Astrocyte (in vitro differentiated cells and primary cell): Measurements from ENCODE around the gene ST6GALNAC2. TPM values are rescaled to one million over a fixed set of nuclear protein-coding genes. Genes with fewer than 3 reads are reported as not detected.

Experiments
- DNase-seq: peaks from one replicate; pipeline ENCODE4 v3.0.0-alpha.2; 2010; ENCODE audit warnings: low read depth
- FAIRE-seq: peaks from 2 replicates; lab custom pipeline; 2011; peaks lifted over from hg19 to GRCh38; lab: Jason Lieb, UNC
- H2AFZ ChIP-seq: 2 replicates; pipeline ENCODE4 v1.6.0; 2012; ENCODE audit warnings: low read depth, low read length, inconsistent platforms
- H3K27ac ChIP-seq: 2 replicates; pipeline ENCODE4 v1.5.1; 2011; ENCODE audit warnings: low read depth, low read length, inconsistent platforms
- H3K27me3 ChIP-seq: 2 replicates; pipeline ENCODE4 v1.6.0; 2011; ENCODE audit warnings: low read length, inconsistent platforms; ENCODE audit not compliant: insufficient read depth
- H3K36me3 ChIP-seq: 2 replicates; pipeline ENCODE4 v1.5.1; 2011; ENCODE audit warnings: low read length, inconsistent platforms; ENCODE audit not compliant: insufficient read depth
- H3K4me1 ChIP-seq: 2 replicates; pipeline ENCODE4 v1.5.1; 2011; ENCODE audit warnings: low read length, inconsistent platforms; ENCODE audit not compliant: insufficient read depth
- H3K4me2 ChIP-seq: 2 replicates; pipeline ENCODE4 v1.6.0; 2012; ENCODE audit warnings: low read length, inconsistent platforms
- H3K4me3 ChIP-seq: 2 replicates; pipeline ENCODE4 v1.5.1; 2011; ENCODE audit warnings: low read depth, mild to moderate bottlenecking, low read length, inconsistent platforms; ENCODE audit not compliant: insufficient read depth
- H3K79me2 ChIP-seq: 2 replicates; pipeline ENCODE4 v1.6.0; 2012; ENCODE audit warnings: mild to moderate bottlenecking, low read length, inconsistent platforms; ENCODE audit not compliant: insufficient read depth
- H3K9ac ChIP-seq: 2 replicates; pipeline ENCODE4 v1.6.0; 2012; ENCODE audit warnings: mild to moderate bottlenecking, low read length, inconsistent platforms
- H3K9me3 ChIP-seq: 2 replicates; pipeline ENCODE4 v1.5.1; 2012; ENCODE audit warnings: low read depth, mild to moderate bottlenecking, low read length, inconsistent platforms; ENCODE audit not compliant: insufficient read depth
- H4K20me1 ChIP-seq: 2 replicates; pipeline ENCODE4 v1.6.0; 2012; ENCODE audit warnings: low read length, inconsistent platforms; ENCODE audit not compliant: insufficient read depth
- H3K27ac Mint-ChIP-seq: one replicate; pipeline ENCODE4 v1.8.0; 2021; ENCODE audit warnings: mild to moderate bottlenecking, mixed read lengths; ENCODE audit not compliant: unreplicated experiment
- H3K27me3 Mint-ChIP-seq: one replicate; pipeline ENCODE4 v1.8.0; 2021; ENCODE audit warnings: low read depth, mixed read lengths; ENCODE audit not compliant: unreplicated experiment
- H3K36me3 Mint-ChIP-seq: one replicate; pipeline ENCODE4 v1.8.0; 2021; ENCODE audit warnings: low read depth, mixed read lengths; ENCODE audit not compliant: unreplicated experiment
- H3K4me1 Mint-ChIP-seq: one replicate; pipeline ENCODE4 v1.8.0; 2021; ENCODE audit warnings: low read depth, mixed read lengths; ENCODE audit not compliant: unreplicated experiment
- H3K4me3 Mint-ChIP-seq: one replicate; pipeline ENCODE4 v1.8.0; 2021; ENCODE audit warnings: mild to moderate bottlenecking, moderate library complexity, mixed read lengths; ENCODE audit not compliant: unreplicated experiment
- H3K9me3 Mint-ChIP-seq: one replicate; pipeline ENCODE4 v1.8.0; 2021; ENCODE audit warnings: mild to moderate bottlenecking, mixed read lengths; ENCODE audit not compliant: unreplicated experiment
- EZH2 ChIP-seq: IDR thresholded peaks from 2 replicates; pipeline ENCODE4 v1.6.1; 2012; ENCODE audit warnings: mild to moderate bottlenecking, low read length, inconsistent platforms; ENCODE audit not compliant: insufficient read depth
- total RNA-seq: library from RNA; stranded (reverse); gene quantifications from 2 replicates; pipeline ENCODE4 v1.2.1, GENCODE V29; 2021
- TF ChIP-seq, protein P1 (sequence below): IDR thresholded peaks from 2 replicates; pipeline ENCODE4 v1.5.1; 2011; ENCODE audit warnings: low read depth, mild to moderate bottlenecking, inconsistent platforms, low read length, moderate library complexity; ENCODE audit not compliant: insufficient read depth

Gene ST6GALNAC2
- total RNA-seq, 1 donor from 2014 or later: 0.79 TPM

DNA sequence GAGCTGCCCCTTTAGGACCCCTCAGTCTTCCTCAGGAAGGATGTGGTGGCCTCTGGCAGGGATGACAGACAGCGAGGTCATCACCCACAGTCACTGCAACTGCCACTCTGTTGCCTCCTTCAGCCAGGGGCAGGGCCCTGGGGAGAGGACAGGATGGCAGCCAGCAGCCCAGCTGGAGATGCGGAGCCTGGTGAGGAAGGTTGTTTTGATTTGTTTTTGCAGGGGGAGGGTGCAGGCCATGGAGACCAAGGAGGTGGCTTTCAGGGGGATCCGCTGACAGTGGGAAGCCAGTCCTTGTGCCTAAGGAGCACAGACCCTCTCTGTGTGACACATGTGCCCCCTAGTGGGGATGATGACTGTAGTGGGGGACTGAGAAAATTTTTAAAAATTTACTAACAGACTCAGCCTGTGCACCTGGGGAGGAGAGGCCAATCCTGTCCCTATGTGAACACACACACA, 38.4 kb downstream of the ST6GALNAC2 start:
- Mint-ChIP-seq H3K27ac (no peak overlapping the region), H3K27me3 (peaks cover 21% of the 10 kb centered on the region), H3K4me3 (no peak overlapping the region), H3K9me3 (no peaks in the 10 kb centered on the region), H3K36me3 (peaks cover 2% of the 10 kb centered on the region), H3K4me1 (peaks cover 33% of the 10 kb centered on the region)
- H3K27ac ChIP-seq: peak overlapping the region; percentile 81
- FAIRE-seq (no peak), DNase-seq (no peak)
- H3K4me1 ChIP-seq: peaks cover 40% of the 10 kb centered on the region
- H3K36me3 ChIP-seq: no peaks in the 10 kb centered on the region
- H3K27me3 ChIP-seq: peaks cover 7% of the 10 kb centered on the region
- TF ChIP-seq, protein P1, sequence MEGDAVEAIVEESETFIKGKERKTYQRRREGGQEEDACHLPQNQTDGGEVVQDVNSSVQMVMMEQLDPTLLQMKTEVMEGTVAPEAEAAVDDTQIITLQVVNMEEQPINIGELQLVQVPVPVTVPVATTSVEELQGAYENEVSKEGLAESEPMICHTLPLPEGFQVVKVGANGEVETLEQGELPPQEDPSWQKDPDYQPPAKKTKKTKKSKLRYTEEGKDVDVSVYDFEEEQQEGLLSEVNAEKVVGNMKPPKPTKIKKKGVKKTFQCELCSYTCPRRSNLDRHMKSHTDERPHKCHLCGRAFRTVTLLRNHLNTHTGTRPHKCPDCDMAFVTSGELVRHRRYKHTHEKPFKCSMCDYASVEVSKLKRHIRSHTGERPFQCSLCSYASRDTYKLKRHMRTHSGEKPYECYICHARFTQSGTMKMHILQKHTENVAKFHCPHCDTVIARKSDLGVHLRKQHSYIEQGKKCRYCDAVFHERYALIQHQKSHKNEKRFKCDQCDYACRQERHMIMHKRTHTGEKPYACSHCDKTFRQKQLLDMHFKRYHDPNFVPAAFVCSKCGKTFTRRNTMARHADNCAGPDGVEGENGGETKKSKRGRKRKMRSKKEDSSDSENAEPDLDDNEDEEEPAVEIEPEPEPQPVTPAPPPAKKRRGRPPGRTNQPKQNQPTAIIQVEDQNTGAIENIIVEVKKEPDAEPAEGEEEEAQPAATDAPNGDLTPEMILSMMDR: peak; percentile 57
- TF ChIP-seq EZH2: no peak
- no peak overlapping the region for H3K4me3 ChIP-seq
- no peaks in the 10 kb centered on the region for H3K79me2 ChIP-seq
- no peak overlapping the region for H2AFZ ChIP-seq
- peak overlapping the region; percentile 76 for H3K4me2 ChIP-seq
- no peaks in the 10 kb centered on the region for H3K9me3 ChIP-seq
- H4K20me1 ChIP-seq: no peaks in the 10 kb centered on the region
- H3K9ac ChIP-seq: peak overlapping the region; percentile 72

DNA sequence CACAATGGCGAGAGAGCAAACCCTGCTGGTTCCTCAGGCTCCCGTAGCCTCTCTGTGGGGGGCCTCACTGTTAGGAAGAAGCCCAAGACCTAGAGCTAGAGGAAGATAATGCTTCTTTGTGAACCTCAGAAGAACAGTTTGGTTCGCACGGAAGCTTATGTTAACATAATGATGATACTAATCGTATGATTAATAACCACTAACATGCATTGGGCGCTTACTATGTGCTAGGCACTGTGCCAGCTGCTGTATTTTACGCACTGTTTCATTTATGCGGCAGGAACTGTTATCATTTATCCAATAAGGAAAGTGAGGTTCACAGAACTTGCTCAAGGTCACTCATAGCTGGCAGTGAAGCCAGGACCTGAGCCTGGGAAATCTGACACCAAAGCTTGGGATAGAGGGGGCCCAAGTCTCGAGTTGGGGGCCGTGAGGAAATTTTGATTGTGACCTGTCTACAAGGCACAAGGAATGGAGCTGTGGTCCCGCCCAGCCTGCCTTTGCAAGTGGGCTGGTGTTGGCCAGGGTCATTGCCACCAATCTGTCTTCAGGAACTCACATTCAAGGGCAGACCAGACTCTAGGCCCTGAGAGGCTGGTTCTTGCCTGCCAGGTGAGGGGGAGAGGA, 39.0 kb downstream of the ST6GALNAC2 start:
- no peaks in the 10 kb centered on the region for H3K9me3 Mint-ChIP-seq
- H3K4me1 Mint-ChIP-seq: peaks cover 30% of the 10 kb centered on the region
- peaks cover 7% of the 10 kb centered on the region for H3K27me3 ChIP-seq
- peak overlapping the region; percentile 72 for H3K9ac ChIP-seq
- H3K4me3 Mint-ChIP-seq: no peak overlapping the region
- no peaks in the 10 kb centered on the region for H3K79me2 ChIP-seq
- peak overlapping the region; percentile 81 for H3K27ac ChIP-seq
- peaks cover 40% of the 10 kb centered on the region for H3K4me1 ChIP-seq
- H3K9me3 ChIP-seq: no peaks in the 10 kb centered on the region
- no peaks in the 10 kb centered on the region for H3K36me3 ChIP-seq
- TF ChIP-seq EZH2: no peak
- TF ChIP-seq, protein P1: no peak
- peak overlapping the region; percentile 66 for H3K27ac Mint-ChIP-seq
- H3K4me3 ChIP-seq: no peak overlapping the region
- peaks cover 2% of the 10 kb centered on the region for H3K36me3 Mint-ChIP-seq
- peaks cover 23% of the 10 kb centered on the region for H3K27me3 Mint-ChIP-seq
- no peaks in the 10 kb centered on the region for H4K20me1 ChIP-seq
- peak; percentile 96 for DNase-seq
- H3K4me2 ChIP-seq: peak overlapping the region; percentile 76
- FAIRE-seq: no peak
- H2AFZ ChIP-seq: no peak overlapping the region

DNA sequence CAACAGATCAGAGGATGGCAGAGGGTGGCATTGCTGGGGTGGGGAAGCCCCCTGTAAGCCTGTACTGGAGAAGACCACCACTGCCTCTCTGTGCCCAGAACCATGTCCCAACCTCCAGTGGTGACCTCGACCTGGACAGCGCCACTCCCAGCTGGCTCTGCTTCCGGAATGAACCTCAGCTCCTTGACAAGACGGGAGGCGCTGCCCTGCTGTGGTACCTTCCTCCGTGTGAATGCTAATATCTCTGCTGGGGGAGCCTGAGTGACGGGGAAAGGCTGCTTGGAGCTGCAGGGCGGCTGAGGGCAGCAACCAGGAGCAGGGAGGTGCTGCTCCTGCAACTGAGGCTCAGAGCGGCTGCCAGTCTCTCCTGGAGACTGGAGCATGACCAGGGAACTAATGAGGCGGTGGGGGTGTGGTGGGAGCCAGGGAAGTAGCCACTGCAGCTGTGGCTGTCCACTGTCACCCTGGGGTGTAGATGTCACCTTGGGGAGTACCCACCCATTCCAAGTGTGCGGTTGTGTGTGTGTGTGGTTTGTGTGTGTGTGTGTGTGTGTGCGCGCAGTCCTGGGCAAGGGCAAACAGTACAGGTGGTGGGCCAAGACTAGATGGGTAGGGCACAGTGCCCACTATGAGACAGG, 39.6 kb downstream of the ST6GALNAC2 start:
- Histone ChIP-seq H3K4me3 (peak overlapping the region; percentile 4), H3K9ac (peak overlapping the region; percentile 61), H3K36me3 (no peaks in the 10 kb centered on the region), H3K27me3 (peaks cover 7% of the 10 kb centered on the region), H4K20me1 (no peaks in the 10 kb centered on the region), H2AFZ (no peak overlapping the region), H3K4me2 (peak overlapping the region; percentile 76), H3K4me1 (peaks cover 42% of the 10 kb centered on the region), H3K79me2 (no peaks in the 10 kb centered on the region), H3K9me3 (no peaks in the 10 kb centered on the region), H3K27ac (peak overlapping the region; percentile 55)
- H3K27ac Mint-ChIP-seq: peak overlapping the region; percentile 66
- H3K36me3 Mint-ChIP-seq: peaks cover 2% of the 10 kb centered on the region
- H3K4me1 Mint-ChIP-seq: peaks cover 32% of the 10 kb centered on the region
- no peaks in the 10 kb centered on the region for H3K9me3 Mint-ChIP-seq
- no peak overlapping the region for H3K4me3 Mint-ChIP-seq
- peaks cover 23% of the 10 kb centered on the region for H3K27me3 Mint-ChIP-seq
- TF ChIP-seq EZH2: no peak
- TF ChIP-seq, protein P1: no peak
- no peak for DNase-seq
- no peak for FAIRE-seq
